K562 treated with DMSO at 1 percent for 12 hours (cell line): Measurements from ENCODE around the gene PIF1. TPM values are rescaled to one million over a fixed set of nuclear protein-coding genes. Genes with fewer than 3 reads are reported as not detected.

ENCODE experiments used
- total RNA-seq: library from RNA; unstranded; fragments of 300-600 nt; gene quantifications from 2 replicates; pipeline ENCODE4 v1.2.3, GENCODE V29; 2022; ENCODE audit not compliant: insufficient read depth

Gene PIF1, protein sequence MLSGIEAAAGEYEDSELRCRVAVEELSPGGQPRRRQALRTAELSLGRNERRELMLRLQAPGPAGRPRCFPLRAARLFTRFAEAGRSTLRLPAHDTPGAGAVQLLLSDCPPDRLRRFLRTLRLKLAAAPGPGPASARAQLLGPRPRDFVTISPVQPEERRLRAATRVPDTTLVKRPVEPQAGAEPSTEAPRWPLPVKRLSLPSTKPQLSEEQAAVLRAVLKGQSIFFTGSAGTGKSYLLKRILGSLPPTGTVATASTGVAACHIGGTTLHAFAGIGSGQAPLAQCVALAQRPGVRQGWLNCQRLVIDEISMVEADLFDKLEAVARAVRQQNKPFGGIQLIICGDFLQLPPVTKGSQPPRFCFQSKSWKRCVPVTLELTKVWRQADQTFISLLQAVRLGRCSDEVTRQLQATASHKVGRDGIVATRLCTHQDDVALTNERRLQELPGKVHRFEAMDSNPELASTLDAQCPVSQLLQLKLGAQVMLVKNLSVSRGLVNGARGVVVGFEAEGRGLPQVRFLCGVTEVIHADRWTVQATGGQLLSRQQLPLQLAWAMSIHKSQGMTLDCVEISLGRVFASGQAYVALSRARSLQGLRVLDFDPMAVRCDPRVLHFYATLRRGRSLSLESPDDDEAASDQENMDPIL
- 15.0 and 16.6 TPM in 2 replicates for total RNA-seq

DNA sequence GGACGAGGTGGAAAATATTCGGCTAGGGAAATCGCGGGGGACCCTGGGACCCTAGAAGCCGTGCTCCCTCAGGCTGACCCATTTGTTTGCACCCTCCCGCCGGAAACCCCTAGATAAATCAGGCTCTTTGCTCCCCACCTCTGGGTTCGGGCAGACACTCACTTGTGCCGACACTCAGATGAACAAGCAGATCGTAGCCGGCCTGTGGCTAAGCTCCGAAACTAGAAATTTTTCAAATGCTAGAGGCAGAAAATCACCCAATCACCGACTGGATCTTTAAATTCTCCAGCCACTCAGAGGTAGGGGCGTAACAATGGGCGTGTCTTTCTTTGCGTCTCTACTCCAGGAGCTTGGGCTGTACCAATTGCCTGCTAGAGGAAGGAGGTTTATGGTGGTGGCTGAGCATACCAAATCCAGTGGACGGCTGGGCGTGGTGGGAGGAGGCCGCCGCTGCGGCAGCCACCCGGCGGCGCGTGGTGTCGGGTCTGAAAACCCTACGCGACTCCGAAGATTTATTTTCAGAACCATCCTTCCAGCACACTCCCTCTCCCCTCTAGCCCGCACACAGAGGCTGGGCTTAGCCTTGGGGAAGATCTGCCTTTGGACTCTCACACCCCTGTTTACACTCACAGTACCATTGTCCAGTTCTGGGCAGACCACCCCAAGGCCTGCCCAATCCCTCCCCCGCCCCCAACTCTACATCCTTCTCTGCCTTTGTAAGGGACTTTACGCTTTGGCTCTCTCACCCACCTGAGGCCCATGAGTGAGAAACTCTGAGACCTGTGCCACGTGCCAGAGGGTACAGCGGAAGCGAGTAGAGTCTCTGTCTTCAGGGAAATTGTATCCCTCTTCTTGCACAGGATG, at the start of gene PIF1:
Gene PIF1, minus strand, starts transcription at position 217 of the 864 bp plus-strand sequence. CDS start 1,312 bp downstream, outside the sequence.

DNA sequence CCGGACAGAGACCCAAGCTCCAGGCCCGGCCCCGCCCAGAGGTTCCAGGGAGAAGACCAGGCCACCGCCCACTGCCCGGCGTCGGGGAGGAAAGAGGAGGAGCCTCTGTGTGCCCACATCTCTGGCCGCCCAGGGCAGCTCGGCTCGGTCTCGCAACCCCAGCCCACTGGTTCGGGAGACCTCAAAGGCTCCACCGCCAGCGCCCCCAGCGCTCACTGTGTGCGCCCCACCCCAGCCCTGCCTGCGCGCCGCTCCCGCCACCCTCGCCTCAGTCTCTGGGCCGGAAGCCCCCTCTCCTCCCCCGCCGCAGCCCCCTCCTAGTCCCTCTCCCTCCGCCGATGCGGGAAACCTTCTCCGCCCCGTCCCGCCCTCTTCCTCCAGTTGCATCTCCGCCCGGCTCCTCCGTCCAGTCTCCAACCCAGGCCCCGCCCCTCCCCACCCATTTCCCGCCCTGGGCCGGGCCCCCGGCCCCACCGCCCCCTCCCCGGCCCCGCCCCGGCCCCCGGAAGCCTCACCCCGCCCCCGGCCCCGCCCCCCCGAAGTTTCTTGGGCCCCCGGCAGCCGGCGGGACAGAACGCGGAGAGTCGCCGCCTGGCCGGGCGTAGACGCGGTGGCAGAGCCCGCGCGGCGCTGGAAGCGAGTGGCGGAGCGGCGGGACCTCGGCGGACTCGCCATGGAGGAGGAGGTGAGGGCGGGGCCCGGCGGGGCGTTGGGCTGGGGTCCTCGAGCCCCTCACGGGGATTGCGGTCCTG, 16.1 kb upstream of the PIF1 start, which contains the start of gene PLEKHO2:
Gene PLEKHO2, plus strand, starts transcription at position 572 of the 752 bp plus-strand sequence. Its CDS starts 102 bp downstream, at position 674.

DNA sequence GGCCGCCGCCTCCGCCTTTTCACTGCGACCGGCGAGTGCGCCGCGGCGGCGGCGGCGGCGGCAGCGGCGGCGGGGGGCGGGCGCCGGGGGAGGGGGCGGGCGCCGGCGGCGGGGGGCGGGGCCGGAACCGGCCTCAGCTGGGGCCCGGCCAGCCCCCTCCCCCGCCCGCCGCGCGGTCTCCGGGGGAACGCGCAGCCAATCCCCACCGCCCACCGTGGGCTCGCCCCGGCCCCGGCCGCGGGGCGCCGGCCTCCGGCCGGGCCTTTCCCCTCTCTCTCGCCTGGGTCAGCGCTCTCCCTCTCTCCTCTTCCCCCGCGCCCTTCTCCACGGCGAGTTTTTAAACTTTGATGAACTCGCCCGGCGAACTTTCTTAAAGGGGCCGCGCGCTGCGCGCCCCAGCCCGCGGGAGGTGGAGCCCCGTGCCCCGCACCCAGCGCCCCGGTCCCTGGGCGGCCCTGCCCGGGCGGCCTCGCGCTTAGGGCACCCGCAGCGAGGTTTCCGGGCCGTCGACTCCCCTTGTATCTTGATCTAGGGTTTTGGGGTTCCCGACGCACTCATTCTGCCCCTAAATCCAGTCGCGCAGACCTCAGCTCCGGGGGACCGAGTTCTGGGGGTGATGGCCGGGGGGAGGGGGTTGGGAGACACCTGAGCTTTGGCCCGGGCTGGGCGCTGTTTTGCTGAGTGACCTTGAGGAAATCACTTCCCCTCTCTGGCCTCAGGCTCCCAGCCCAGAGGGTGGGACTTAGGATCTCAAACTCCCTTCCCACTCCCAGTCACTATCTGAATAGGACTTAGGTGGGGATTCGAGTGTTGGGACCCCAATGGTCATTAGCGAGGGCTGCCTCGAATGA, 49.7 kb downstream of the PIF1 start, which contains the start of gene RBPMS2:
Gene RBPMS2, minus strand, starts transcription at position 39 of the 851 bp plus-strand sequence. CDS start 270 bp downstream, outside the sequence.

Other genes starting within 250 kb of the PIF1 start
- 1.0 and 1.8 TPM in 2 replicates for gene RBPMS2, start 50.1 kb downstream of the PIF1 start, total RNA-seq
- 7.5 and 13.0 TPM in 2 replicates for gene PLEKHO2, start 16.3 kb upstream of the PIF1 start, total RNA-seq
- gene ANKDD1A, start 86.3 kb upstream of the PIF1 start, total RNA-seq, result 1.00 TPM in 1 of 2 replicates, not detected in the other
- gene SPG21, start 164.3 kb upstream of the PIF1 start, total RNA-seq, result 67.4 and 100 TPM in 2 replicates
- gene MTFMT, start 204.0 kb upstream of the PIF1 start, total RNA-seq, result 8.3 and 14.3 TPM in 2 replicates
- gene SLC51B, start 219.7 kb upstream of the PIF1 start, total RNA-seq, result not detected in 2 replicates
- gene RASL12, start 242.3 kb upstream of the PIF1 start, total RNA-seq, result not detected in 2 replicates